Endothelial cell of umbilical vein (primary cell): ENCODE measurements around the gene CEP95. TPM values are rescaled to one million over a fixed set of nuclear protein-coding genes. Genes with fewer than 3 reads are reported as not detected.

Source experiments
- BruUV-seq: library from RNA; stranded (reverse); fragments of 400-500 nt; replicated peaks from 2 replicates; lab custom pipeline; 2021; lab: Mats Ljungman, UMichigan
- CTCF ChIA-PET: fragments of 300-600, 350-600 bp; sonication (Branson Sonifier 250); formaldehyde crosslinking; loops from one replicate; lab custom pipeline; 2021; ENCODE audit warnings: antibody characterized with exemption, inconsistent platforms; lab: Charles Lee
- POLR2A ChIA-PET: fragments of 300-600, 350-600 bp; sonication (Branson Sonifier 250); formaldehyde crosslinking; loops from one replicate; lab custom pipeline; 2021; ENCODE audit warnings: antibody characterized with exemption, inconsistent platforms; lab: Charles Lee
- DNase-seq: peaks from one replicate; pipeline ENCODE4 v3.0.0-alpha.2; 2011; ENCODE audit warnings: low read depth, low spot score
- FAIRE-seq: peaks from 2 replicates; lab custom pipeline; 2011; peaks lifted over from hg19 to GRCh38; lab: Jason Lieb, UNC
- H2AFZ ChIP-seq: 2 replicates; pipeline ENCODE4 v1.6.0; 2012; ENCODE audit warnings: low read depth, low read length, control low read depth, inconsistent platforms
- H3K27ac ChIP-seq: 2 replicates; pipeline ENCODE4 v1.5.1; 2011; ENCODE audit warnings: low read depth, mild to moderate bottlenecking, control low read depth, low read length, moderate library complexity; ENCODE audit not compliant: insufficient read depth
- H3K27me3 ChIP-seq, 2 experiments: 2 replicates each; pipeline versions ENCODE4 v1.6.0 to v1.6.1; 2011; ENCODE audit warnings: low read length in 2 of 2, mixed read lengths in 1 of 2; ENCODE audit not compliant: control insufficient read depth in 2 of 2, insufficient read depth in 2 of 2
- H3K36me3 ChIP-seq, 2 experiments: 2 replicates in 1 of 2; 3 replicates in 1 of 2; pipeline ENCODE4 v1.5.1; 2011; ENCODE audit warnings: low read length in 2 of 2, mild to moderate bottlenecking in 1 of 2, moderate library complexity in 1 of 2; ENCODE audit not compliant: control insufficient read depth in 2 of 2, insufficient read depth in 2 of 2; ENCODE audit errors: extremely low read depth in 1 of 2
- H3K4me1 ChIP-seq: 3 replicates; pipeline ENCODE4 v1.5.1; 2011; ENCODE audit warnings: mild to moderate bottlenecking, low read length; ENCODE audit not compliant: control insufficient read depth, insufficient read depth; ENCODE audit errors: extremely low read depth
- H3K4me2 ChIP-seq: 2 replicates; pipeline ENCODE4 v1.6.1; 2011; ENCODE audit warnings: low read length, control low read depth, mixed read lengths; ENCODE audit not compliant: insufficient read depth
- H3K4me3 ChIP-seq, 3 experiments: fragments of 200-600 bp in 1 of 3; sonication (generic), shearing (Covaris generic) in 1 of 3; replicated peaks in 1 of 3; 2 replicates each; pipeline ENCODE4 v1.5.1; 2011 to 2016; ENCODE audit warnings: control low read depth in 3 of 3, low read length in 3 of 3, mild to moderate bottlenecking in 2 of 3, inconsistent platforms in 1 of 3, low read depth in 1 of 3, moderate library complexity in 1 of 3; ENCODE audit not compliant: insufficient read depth in 1 of 3
- H3K79me2 ChIP-seq: 2 replicates; pipeline ENCODE4 v1.6.0; 2012; ENCODE audit warnings: low read length, inconsistent platforms; ENCODE audit not compliant: control insufficient read depth, insufficient read depth
- H3K9ac ChIP-seq: replicated peaks from 2 replicates; pipeline ENCODE3; 2011; ENCODE audit warnings: low read length, control low read depth; ENCODE audit not compliant: insufficient read depth; ENCODE audit errors: extremely low read depth
- H3K9me1 ChIP-seq: replicated peaks from 3 replicates; pipeline ENCODE4 v1.6.0; 2011; ENCODE audit warnings: mild to moderate bottlenecking, low read length; ENCODE audit not compliant: control insufficient read depth, insufficient read depth; ENCODE audit errors: extremely low read depth
- H3K9me3 ChIP-seq: replicated peaks from 2 replicates; pipeline ENCODE4 v1.5.1; 2012; ENCODE audit warnings: low read length, inconsistent platforms; ENCODE audit not compliant: control insufficient read depth, insufficient read depth
- H4K20me1 ChIP-seq: replicated peaks from 2 replicates; pipeline ENCODE3; 2011; ENCODE audit warnings: mild to moderate bottlenecking, low read length; ENCODE audit not compliant: control insufficient read depth, insufficient read depth; ENCODE audit errors: extremely low read depth
- EZH2 ChIP-seq: IDR thresholded peaks from 2 replicates; pipeline ENCODE4 v1.6.1; 2012; ENCODE audit warnings: borderline replicate concordance, low read depth, mild to moderate bottlenecking, moderate library complexity, low read length, inconsistent platforms; ENCODE audit not compliant: severe bottlenecking
- FOS ChIP-seq: IDR thresholded peaks from 2 replicates; pipeline ENCODE4 v1.6.1; 2011; ENCODE audit warnings: mild to moderate bottlenecking, low read length, moderate library complexity, borderline replicate concordance; ENCODE audit not compliant: insufficient read depth
- GATA2 ChIP-seq: IDR thresholded peaks from 2 replicates; pipeline ENCODE4 v1.7.0; 2011; ENCODE audit warnings: low read depth, mild to moderate bottlenecking, moderate library complexity, mixed read lengths, low read length; ENCODE audit not compliant: insufficient read length, insufficient read depth
- JUN ChIP-seq: IDR thresholded peaks from 2 replicates; pipeline ENCODE4 v1.6.1; 2011; ENCODE audit warnings: borderline replicate concordance, low read depth; ENCODE audit not compliant: insufficient read length, insufficient read depth
- MYC ChIP-seq: IDR thresholded peaks from one replicate; pipeline ENCODE4 v1.6.1; 2011; ENCODE audit warnings: mild to moderate bottlenecking, low read depth, low read length
- POLR2A ChIP-seq: IDR thresholded peaks from 2 replicates; pipeline ENCODE4 v1.6.1; 2012; ENCODE audit warnings: low read depth, mild to moderate bottlenecking, control low read depth, low read length
- POLR2AphosphoS5 ChIP-seq: IDR thresholded peaks from 2 replicates; pipeline ENCODE4 v1.6.1; 2012; ENCODE audit warnings: low read depth, mild to moderate bottlenecking, control low read depth, low read length, moderate library complexity; ENCODE audit not compliant: insufficient read depth
- dilution Hi-C: fragments of 300-500 bp; cut with MboI; formaldehyde crosslinking; loops from one replicate; pipeline ENCODE4 v1.15.0; 2019; ENCODE audit warnings: low sequenced_read_pairs; ENCODE audit not compliant: extremely low pct_ligation_motif_present
- intact Hi-C: fragments of 100-400 bp; cut with micrococcal nuclease; formaldehyde crosslinking; loops from one replicate; pipeline ENCODE4 v1.10.0; 2022
- polyA plus RNA-seq, 4 experiments: library from polyadenylated mRNA; depleted of rRNA in 3 of 4; stranded (reverse) in 3 of 4; unstranded in 1 of 4; fragments of >200 nt; gene quantifications; 2 replicates each; pipeline versions ENCODE4 v1.2.1 to v1.2.3, GENCODE V29; 2011 to 2012; ENCODE audit warnings: missing spikeins in 1 of 4
- total RNA-seq: library from RNA; stranded (reverse); gene quantifications from 2 replicates; pipeline ENCODE4 v1.2.3, GENCODE V29; 2021
- TF ChIP-seq, protein P1 (sequence below): IDR thresholded peaks from 2 replicates; pipeline ENCODE4 v1.6.1; 2011; ENCODE audit not compliant: insufficient read depth, insufficient read length
- TF ChIP-seq, protein P2 (sequence below), 2 donors: IDR thresholded peaks; 1 replicate in 1 of 2; 2 replicates in 1 of 2; pipeline ENCODE4 v1.5.1; 2011; ENCODE audit warnings: low read length in 2 of 2, mild to moderate bottlenecking in 2 of 2, moderate library complexity in 2 of 2, control low read depth in 1 of 2, inconsistent platforms in 1 of 2, low read depth in 1 of 2; ENCODE audit not compliant: insufficient read depth in 1 of 2; ENCODE audit errors: extremely low read depth in 1 of 2

The CEP95 gene
- total and polyA plus RNA-seq, 2 donors (not counting 3 experiments of a cell fraction or from before 2014, with no cell fraction given) = 14.1 to 35.5 TPM

DNA sequence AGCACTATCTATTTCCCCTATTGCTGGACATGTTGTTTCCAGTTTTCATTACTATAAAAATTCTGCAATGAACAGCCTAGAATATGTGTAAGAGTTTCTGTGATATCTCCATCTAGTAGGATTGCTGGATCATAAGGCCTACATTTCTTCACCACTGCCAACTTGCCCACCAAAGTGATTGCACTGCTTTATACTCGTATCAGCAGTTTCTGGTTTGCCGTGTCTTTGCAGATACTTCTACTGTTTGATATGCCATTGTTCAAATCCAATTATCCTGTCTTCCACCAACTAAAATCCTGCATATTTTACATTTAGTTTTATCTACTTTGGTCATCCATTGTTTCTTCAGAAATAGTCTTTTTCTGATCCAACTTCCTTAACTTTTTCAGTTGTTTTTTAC lies 21.1 kb downstream of the CEP95 start:
- Histone ChIP-seq H2AFZ (no peak overlapping the region), H3K27me3 (no peaks in the 10 kb centered on the region), H3K9ac (no peak overlapping the region), H3K9me1 (no peaks in the 10 kb centered on the region), H3K4me3 (no peak overlapping the region), H4K20me1 (no peaks in the 10 kb centered on the region), H3K27ac (no peak overlapping the region), H3K36me3 (peaks cover 32% of the 10 kb centered on the region in 2 experiments), H3K4me2 (no peak overlapping the region), H3K79me2 (no peaks in the 10 kb centered on the region), H3K4me1 (no peaks in the 10 kb centered on the region), H3K9me3 (no peaks in the 10 kb centered on the region)
- intact Hi-C loops (no loop called here), dilution Hi-C loops (no loop called here)
- ChIA-PET POLR2A (no interaction called here), CTCF (interaction anchor here (1.5 kb wide), 1 partner anchor 122 kb away, joined by 3 read pairs; no protein-coding TSS in a partner anchor)
- FAIRE-seq (no peak), DNase-seq (no peak)
- TF ChIP-seq, protein P1, sequence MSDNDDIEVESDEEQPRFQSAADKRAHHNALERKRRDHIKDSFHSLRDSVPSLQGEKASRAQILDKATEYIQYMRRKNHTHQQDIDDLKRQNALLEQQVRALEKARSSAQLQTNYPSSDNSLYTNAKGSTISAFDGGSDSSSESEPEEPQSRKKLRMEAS = no peak
- TF ChIP-seq GATA2 (no peak), EZH2 (no peak), POLR2A (no peak), POLR2AphosphoS5 (no peak), FOS (no peak), JUN (no peak), MYC (no peak)
- TF ChIP-seq, protein P2, sequence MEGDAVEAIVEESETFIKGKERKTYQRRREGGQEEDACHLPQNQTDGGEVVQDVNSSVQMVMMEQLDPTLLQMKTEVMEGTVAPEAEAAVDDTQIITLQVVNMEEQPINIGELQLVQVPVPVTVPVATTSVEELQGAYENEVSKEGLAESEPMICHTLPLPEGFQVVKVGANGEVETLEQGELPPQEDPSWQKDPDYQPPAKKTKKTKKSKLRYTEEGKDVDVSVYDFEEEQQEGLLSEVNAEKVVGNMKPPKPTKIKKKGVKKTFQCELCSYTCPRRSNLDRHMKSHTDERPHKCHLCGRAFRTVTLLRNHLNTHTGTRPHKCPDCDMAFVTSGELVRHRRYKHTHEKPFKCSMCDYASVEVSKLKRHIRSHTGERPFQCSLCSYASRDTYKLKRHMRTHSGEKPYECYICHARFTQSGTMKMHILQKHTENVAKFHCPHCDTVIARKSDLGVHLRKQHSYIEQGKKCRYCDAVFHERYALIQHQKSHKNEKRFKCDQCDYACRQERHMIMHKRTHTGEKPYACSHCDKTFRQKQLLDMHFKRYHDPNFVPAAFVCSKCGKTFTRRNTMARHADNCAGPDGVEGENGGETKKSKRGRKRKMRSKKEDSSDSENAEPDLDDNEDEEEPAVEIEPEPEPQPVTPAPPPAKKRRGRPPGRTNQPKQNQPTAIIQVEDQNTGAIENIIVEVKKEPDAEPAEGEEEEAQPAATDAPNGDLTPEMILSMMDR (IDR thresholded peaks at IDR 0.05; ENCODE audit: extremely low read depth in 1 of 2, insufficient read depth in 1 of 2, low read depth in 1 of 2, low read length in 2 of 2) = no peak
- no TSS peak for BruUV-seq
